Measurements from ENCODE around the gene SRSF12.

The SRSF12 gene

GRCh38 chr6:89117211-89118108 is at the start of gene SRSF12:
SRSF12 (minus strand) TSS chr6:89118071; CDS start chr6:89117887, 184 bp downstream.
- DNase-seq (ENCODE audit: low read depth): peak; percentile 26

- DNase-seq (ENCODE audit: low read depth): no peak
These were observed 44.1 kb upstream of the SRSF12 start for GRCh38 chr6:89162047-89162371.

- DNase-seq (ENCODE audit: low read depth): no peak
These were observed 43.6 kb upstream of the SRSF12 start for GRCh38 chr6:89161326-89162046.

- DNase-seq (ENCODE audit: low read depth): no peak
These were observed 42.6 kb upstream of the SRSF12 start for GRCh38 chr6:89160331-89161092.

- no peak for DNase-seq (ENCODE audit: low read depth)
These were observed 36.3 kb upstream of the SRSF12 start for GRCh38 chr6:89154131-89154530.

- peak; percentile 11 for DNase-seq (ENCODE audit: low read depth)
These were observed 30.3 kb upstream of the SRSF12 start for GRCh38 chr6:89148016-89148750.

- DNase-seq (ENCODE audit: low read depth): no peak
These were observed 29.1 kb upstream of the SRSF12 start for GRCh38 chr6:89146718-89147700.

- peak; percentile 58 for DNase-seq (ENCODE audit: low read depth)
These were observed 28.3 kb upstream of the SRSF12 start, which contains the start of gene PM20D2 for GRCh38 chr6:89145956-89146717. PM20D2 (plus strand) TSS chr6:89146055; CDS start chr6:89146145, 90 bp downstream.

- peak; percentile 4 for DNase-seq (ENCODE audit: low read depth)
These were observed 27.5 kb upstream of the SRSF12 start for GRCh38 chr6:89145091-89145955.

GRCh38 chr6:89144354-89144906 is 26.6 kb upstream of the SRSF12 start:
- DNase-seq (ENCODE audit: low read depth): no peak

GRCh38 chr6:89140347-89141156 is 22.7 kb upstream of the SRSF12 start:
- DNase-seq (ENCODE audit: low read depth): no peak

GRCh38 chr6:89139509-89140346 is 21.9 kb upstream of the SRSF12 start:
- no peak for DNase-seq (ENCODE audit: low read depth)

GRCh38 chr6:89138173-89138572 is 20.3 kb upstream of the SRSF12 start:
- DNase-seq (ENCODE audit: low read depth): no peak

- no peak for DNase-seq (ENCODE audit: low read depth)
These were observed 16.9 kb upstream of the SRSF12 start for GRCh38 chr6:89134723-89135122.

- no peak for DNase-seq (ENCODE audit: low read depth)
These were observed 16.1 kb upstream of the SRSF12 start for GRCh38 chr6:89133981-89134380.

GRCh38 chr6:89132057-89132456 is 14.2 kb upstream of the SRSF12 start:
- no peak for DNase-seq (ENCODE audit: low read depth)

GRCh38 chr6:89131599-89131998 is 13.7 kb upstream of the SRSF12 start:
- no peak for DNase-seq (ENCODE audit: low read depth)
